Sciatic nerve (tissue), 2 donors: Measurements from ENCODE around the gene MAGI1. TPM values are rescaled to one million over a fixed set of nuclear protein-coding genes. Genes with fewer than 3 reads are reported as not detected.

ENCODE experiments used
- ATAC-seq: fragments of 200-7000 bp; cut with Tn5 transposase; one replicate; pipeline ENCODE4 v1.9.1; 2020; ENCODE audit warnings: mild to moderate bottlenecking, moderate library complexity
- DNase-seq: peaks from one replicate; pipeline ENCODE4 v3.0.0-alpha.2; 2020; ENCODE audit warnings: low spot score
- intact Hi-C: fragments of 100-400 bp; cut with DNase I; formaldehyde crosslinking; loops from one replicate; pipeline ENCODE4 v1.14.2; 2022
- total RNA-seq: library from RNA; stranded (reverse); fragmentation: NEBNext Ultra II Directional; extraction: Animal tissue kit (Norgen Biotek cat#: 25700); gene quantifications from one replicate; pipeline ENCODE4 v1.2.1, GENCODE V29; 2021
- donor health status: DM: no; HTN: no; CAD: no.
- donor health status: DM: no; HTN: no; CAD: no.

MAGI1 gene
- total RNA-seq, 1 donor from 2014 or later, result 64.6 TPM

GRCh38 chr3:65655061-65655460 is 383.7 kb downstream of the MAGI1 start:
- ATAC-seq (no peak), DNase-seq (no peak)
- intact Hi-C loops, result no loop called here

DNA sequence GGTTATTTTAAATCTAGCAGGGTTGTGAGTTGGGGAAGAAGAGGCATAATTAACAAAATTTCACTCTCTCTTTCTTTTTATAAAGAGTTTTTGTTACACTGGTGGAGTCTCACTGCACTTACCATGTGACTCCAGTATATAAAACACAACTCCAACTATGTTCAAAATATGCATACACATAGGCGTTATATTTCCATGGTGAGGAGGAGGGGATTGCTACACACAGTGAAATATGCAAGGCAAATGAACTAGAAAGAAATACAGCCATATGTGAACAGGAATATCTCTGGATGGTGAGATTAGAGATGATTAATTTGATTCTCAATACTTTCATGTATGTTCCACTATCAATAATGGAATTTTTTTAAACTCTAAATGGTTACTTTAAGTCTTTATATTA is 385.0 kb downstream of the MAGI1 start:
- no peak for ATAC-seq

DNA sequence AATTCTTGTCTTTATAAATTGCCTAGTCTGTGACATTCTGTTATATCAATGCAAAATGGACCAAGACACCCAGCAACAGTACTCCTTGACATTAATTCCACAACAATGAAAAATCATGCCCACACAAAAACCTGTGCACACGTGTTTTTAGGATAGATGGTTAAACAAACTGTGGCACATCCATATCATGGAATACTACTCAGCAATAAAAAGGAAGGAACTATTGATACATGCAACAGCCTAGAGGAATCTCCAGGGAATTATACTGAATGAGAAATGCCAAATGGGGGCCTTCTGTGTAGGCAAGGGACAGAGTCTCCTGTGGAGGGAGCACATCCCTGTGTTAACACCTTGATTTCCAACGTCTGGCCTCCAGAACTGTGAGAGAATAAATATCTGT is 388.5 kb downstream of the MAGI1 start:
- DNase-seq (no peak), ATAC-seq (no peak)
- intact Hi-C loops, result no loop called here

More for the DNA sequence above, 385.0 kb downstream of the MAGI1 start:
- intact Hi-C loops, result no loop called here
- no peak for DNase-seq

- DNase-seq, result no peak
- ATAC-seq, result no peak
- intact Hi-C loops, result no loop called here
Measured at GRCh38 chr3:65647369-65647768, 391.3 kb downstream of the MAGI1 start.

- ATAC-seq, result no peak
- DNase-seq, result no peak
- intact Hi-C loops, result no loop called here
Measured at GRCh38 chr3:65642883-65643282, 395.8 kb downstream of the MAGI1 start.

- intact Hi-C loops, result no loop called here
- no peak for ATAC-seq
- no peak for DNase-seq
Measured at GRCh38 chr3:65641777-65642176, 396.9 kb downstream of the MAGI1 start.

- ATAC-seq, result no peak
- no peak for DNase-seq
- intact Hi-C loops, result no loop called here
Measured at GRCh38 chr3:65641045-65641444, 397.7 kb downstream of the MAGI1 start.

GRCh38 chr3:65639444-65639843 is 399.3 kb downstream of the MAGI1 start:
- intact Hi-C loops, result no loop called here

GRCh38 chr3:65638301-65638700 is 400.4 kb downstream of the MAGI1 start:
- no peak for DNase-seq
- intact Hi-C loops, result no loop called here
- ATAC-seq, result no peak

More at GRCh38 chr3:65639444-65639843, 399.3 kb downstream of the MAGI1 start:
- DNase-seq (no peak), ATAC-seq (no peak)

GRCh38 chr3:65636326-65636725 is 402.4 kb downstream of the MAGI1 start:
- DNase-seq, result no peak
- ATAC-seq, result no peak
- intact Hi-C loops, result no loop called here

DNA sequence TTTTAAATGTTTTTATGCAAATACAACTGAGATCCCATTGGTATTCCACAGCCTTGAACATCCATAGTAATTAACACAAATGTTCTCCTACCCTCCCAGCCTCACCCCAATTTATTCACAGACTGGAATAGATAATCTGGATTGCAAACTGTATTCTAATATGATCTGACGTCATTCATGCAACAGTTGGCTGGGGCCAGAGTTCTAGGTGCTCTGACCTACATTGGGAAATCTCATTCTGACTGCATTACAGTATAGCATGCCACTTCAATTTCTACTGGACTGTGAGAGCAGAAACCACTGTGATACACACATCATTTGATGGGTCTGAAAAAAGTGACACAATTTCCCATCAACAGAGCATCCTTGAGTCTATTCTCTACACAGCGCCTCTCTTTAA is 403.1 kb downstream of the MAGI1 start:
- ATAC-seq (no peak), DNase-seq (no peak)
- intact Hi-C loops, result no loop called here

GRCh38 chr3:65633018-65633638 is 405.6 kb downstream of the MAGI1 start:
- intact Hi-C loops, result no loop called here
- DNase-seq (no peak), ATAC-seq (no peak)

GRCh38 chr3:65632414-65632813 is 406.3 kb downstream of the MAGI1 start:
- no peak for ATAC-seq
- no peak for DNase-seq
- intact Hi-C loops, result no loop called here

DNA sequence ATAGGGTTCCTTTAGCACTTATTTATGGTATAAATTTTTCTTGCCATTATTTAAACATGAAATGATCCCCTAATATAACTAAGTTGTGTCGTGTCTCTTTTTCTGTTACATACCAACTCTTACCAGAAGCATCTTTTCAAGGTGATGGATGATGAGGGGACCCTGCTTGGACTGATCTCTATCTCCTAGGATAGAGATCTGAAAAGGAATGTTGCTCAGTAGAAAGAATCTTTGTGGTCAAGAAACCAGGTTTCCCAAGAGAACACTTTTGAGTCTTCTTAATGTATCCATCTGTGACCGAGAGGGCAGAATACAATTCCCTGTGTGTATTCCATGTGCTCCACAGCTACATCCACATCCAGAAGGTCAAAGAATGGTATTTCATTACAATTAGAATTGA is 409.7 kb downstream of the MAGI1 start:
- ATAC-seq (no peak), DNase-seq (no peak)
- intact Hi-C loops, result no loop called here

DNA sequence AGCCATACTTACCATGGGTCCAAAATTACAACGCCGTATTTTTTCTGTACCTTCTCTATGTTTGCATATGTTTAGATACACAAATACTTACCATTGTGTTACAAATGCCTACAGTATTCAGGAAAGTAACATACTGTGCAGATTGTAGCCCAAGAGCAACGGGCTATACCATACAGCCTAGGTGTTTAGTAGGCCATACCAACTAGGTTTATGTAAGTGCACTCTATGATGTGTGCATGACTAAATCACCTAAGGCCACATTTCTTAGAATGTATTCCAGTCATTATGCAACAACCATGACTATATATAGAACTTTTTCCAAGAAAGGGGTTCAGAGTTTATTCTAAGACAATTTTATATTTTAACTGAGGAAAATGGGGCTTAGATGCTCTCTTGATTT is 411.7 kb downstream of the MAGI1 start:
- no peak for DNase-seq
- intact Hi-C loops, result no loop called here
- ATAC-seq, result no peak

GRCh38 chr3:65625305-65625704 is 413.4 kb downstream of the MAGI1 start:
- intact Hi-C loops, result no loop called here
- ATAC-seq, result no peak

GRCh38 chr3:65623362-65623761 is 415.4 kb downstream of the MAGI1 start:
- intact Hi-C loops, result no loop called here
- DNase-seq (no peak), ATAC-seq (no peak)

More at GRCh38 chr3:65625305-65625704, 413.4 kb downstream of the MAGI1 start:
- DNase-seq, result no peak

DNA sequence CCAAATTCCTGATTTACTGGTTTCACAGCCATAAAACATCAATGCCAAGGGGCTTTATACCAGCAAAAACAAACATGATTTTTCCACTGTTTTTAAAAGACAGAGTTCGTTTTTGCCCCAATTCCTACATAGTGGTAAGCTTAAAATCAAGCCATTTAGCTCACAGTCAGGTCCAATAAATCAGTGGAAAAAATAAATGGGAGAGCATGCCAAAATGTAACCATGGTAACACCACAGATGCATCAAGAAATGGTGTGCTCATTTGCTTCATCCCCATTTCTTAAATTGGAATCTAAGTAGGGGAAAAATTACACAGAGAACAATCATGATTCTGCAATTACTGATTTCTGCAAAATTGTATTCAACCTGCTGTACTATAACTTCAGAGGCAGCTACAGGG is 418.8 kb downstream of the MAGI1 start:
- DNase-seq, result no peak
- no peak for ATAC-seq
- intact Hi-C loops, result loop anchor here (2.0 kb wide), 1 partner anchor 61 kb away; no protein-coding TSS in a partner anchor

DNA sequence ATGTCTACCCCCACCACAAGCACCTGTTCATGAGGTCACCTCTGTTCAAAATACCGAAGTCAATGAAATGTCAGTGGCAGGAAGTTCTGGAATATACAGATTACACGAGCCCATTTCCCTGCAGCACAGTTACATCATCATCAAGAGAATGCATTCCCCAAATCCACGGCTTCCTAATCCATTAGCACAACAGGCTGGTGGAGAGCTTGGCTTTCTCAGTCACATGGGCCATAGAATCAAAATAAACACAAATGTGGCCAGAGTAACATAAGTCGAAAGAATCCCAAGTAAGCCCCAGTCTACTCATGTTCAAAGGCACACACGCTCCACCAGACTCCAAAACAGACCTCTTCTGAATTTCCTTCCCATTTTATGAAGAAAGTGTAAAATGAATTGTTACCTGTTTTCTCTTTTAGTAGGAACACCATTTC is 419.3 kb downstream of the MAGI1 start:
- intact Hi-C loops, result no loop called here
- DNase-seq, result no peak
- no peak for ATAC-seq

DNA sequence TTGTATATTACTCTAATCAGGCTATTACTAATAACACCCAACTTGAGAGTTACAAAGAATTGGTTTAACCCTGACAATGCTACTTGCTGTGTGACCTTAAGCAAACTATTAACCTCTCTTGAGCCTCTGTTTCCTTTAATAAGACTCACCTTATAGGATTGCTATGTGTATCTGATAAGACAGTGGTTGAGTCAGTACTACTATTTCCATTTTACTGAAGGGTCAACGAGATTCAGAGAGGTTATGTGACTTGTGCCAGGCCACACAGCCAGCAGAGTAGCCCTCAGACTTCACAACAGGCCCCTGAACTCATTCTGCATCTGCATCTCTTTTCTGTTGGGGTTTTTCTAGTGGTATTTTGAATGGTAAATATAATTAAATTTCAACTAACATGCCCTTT is 420.1 kb downstream of the MAGI1 start:
- intact Hi-C loops, result no loop called here
- no peak for ATAC-seq

DNA sequence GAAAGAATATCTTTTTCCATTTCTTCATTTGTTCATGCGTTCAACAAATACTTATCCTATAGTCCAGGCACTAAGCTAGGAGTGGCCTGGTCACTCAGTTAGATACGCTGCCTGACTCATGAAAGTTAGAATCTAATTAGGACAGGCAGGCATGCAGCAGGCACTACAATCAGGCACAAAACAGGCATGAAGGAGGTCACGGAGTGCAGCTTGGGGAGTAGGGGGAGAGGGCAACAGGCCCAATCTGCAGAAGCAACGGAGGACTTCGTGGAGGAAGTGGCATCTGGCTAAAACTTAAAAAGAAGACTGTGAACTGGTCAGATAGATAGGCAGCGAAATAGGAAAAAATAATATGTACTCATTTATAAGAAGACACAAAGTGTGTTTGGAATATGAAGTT is 420.9 kb downstream of the MAGI1 start:
- ATAC-seq (no peak), DNase-seq (no peak)
- intact Hi-C loops, result no loop called here

More for the DNA sequence above, 420.1 kb downstream of the MAGI1 start:
- DNase-seq, result no peak
